A549 (cell line): ENCODE results near the gene C10orf105.

Experiments
- CEBPB ChIP-seq, 2 experiments: fragments of >200 bp in 1 of 2; sonication (Bioruptor Twin) in 1 of 2; formaldehyde crosslinking in 1 of 2; IDR thresholded peaks; 2 replicates each; pipeline ENCODE4 v1.6.1; 2012 to 2016
- CTCF ChIP-seq: fragments of >200 bp; sonication (Bioruptor Twin); formaldehyde crosslinking; IDR thresholded peaks from 3 replicates; pipeline ENCODE4 v1.5.1; 2016
- ELK1 ChIP-seq: fragments of 150-350 bp; IDR thresholded peaks from 2 replicates; pipeline ENCODE4 v1.6.1; 2014; ENCODE audit warnings: low read depth, mild to moderate bottlenecking, low read length
- EP300 ChIP-seq, 2 experiments: fragments of >200 bp; sonication (Bioruptor Twin); formaldehyde crosslinking; IDR thresholded peaks; 2 replicates in 1 of 2; 3 replicates in 1 of 2; pipeline ENCODE4 v1.6.1; 2016 to 2017
- KDM1A ChIP-seq: fragments of 200-600 bp; sonication (generic); IDR thresholded peaks from 2 replicates; pipeline ENCODE4 v1.6.1; 2016; ENCODE audit warnings: low read depth, mild to moderate bottlenecking
- MYC ChIP-seq: IDR thresholded peaks from 2 replicates; pipeline ENCODE4 v1.6.1; 2012; ENCODE audit warnings: mild to moderate bottlenecking, inconsistent platforms, low read length, improper control_type of control experiment, borderline replicate concordance
- NFE2L2 ChIP-seq: fragments of 150-350 bp; conservative IDR thresholded peaks from 2 replicates; pipeline ENCODE4 v1.6.1; 2014; ENCODE audit warnings: low read length
- PHF8 ChIP-seq: fragments of 200-600 bp; sonication (generic); IDR thresholded peaks from 2 replicates; pipeline ENCODE4 v1.6.1; 2016; ENCODE audit warnings: low read depth, mild to moderate bottlenecking, antibody characterized with exemption, moderate library complexity, borderline replicate concordance
- POLR2A ChIP-seq: IDR thresholded peaks from 2 replicates; pipeline ENCODE4 v1.6.1; 2012; ENCODE audit warnings: mild to moderate bottlenecking, low read length
- RAD21 ChIP-seq, 2 experiments: fragments of >200 bp in 1 of 2; sonication (Bioruptor Twin) in 1 of 2; formaldehyde crosslinking in 1 of 2; IDR thresholded peaks in 1 of 2; conservative IDR thresholded peaks in 1 of 2; 2 replicates in 1 of 2; 3 replicates in 1 of 2; pipeline ENCODE4 v1.6.1; 2012 to 2018; ENCODE audit warnings: inconsistent platforms in 1 of 2
- RARB ChIP-seq: fragments of 250-450 bp; sonication (Bioruptor Pico); IDR thresholded peaks from 2 replicates; pipeline ENCODE4 v1.8.0; 2021; ENCODE audit warnings: mild to moderate bottlenecking, moderate library complexity
- REST ChIP-seq: fragments of 200-600 bp; sonication (generic); IDR thresholded peaks from 2 replicates; pipeline ENCODE4 v1.6.1; 2016; ENCODE audit warnings: antibody characterized with exemption, mild to moderate bottlenecking, moderate library complexity
- RFX5 ChIP-seq: fragments of 450-650 bp; IDR thresholded peaks from 2 replicates; pipeline ENCODE4 v1.7.1; 2014; ENCODE audit warnings: antibody characterized with exemption, mild to moderate bottlenecking, moderate library complexity

- TF ChIP-seq POLR2A (no peak), PHF8 (no peak), MYC (no peak), REST (no peak), CTCF (no peak), RFX5 (no peak), EP300 (IDR thresholded peaks at IDR 0.05) (no peak), ELK1 (no peak), CEBPB (IDR thresholded peaks at IDR 0.05) (no peak), RARB (CRISPR knock-in tag) (no peak), KDM1A (no peak), RAD21 (conservative IDR thresholded peaks at IDR 0.05 in 1 of 2, IDR thresholded peaks at IDR 0.05 in 1 of 2) (no peak), NFE2L2 (no peak)
Measured at GRCh38 chr10:71688256-71688655, 31.3 kb downstream of the C10orf105 start.
